Posterior cingulate gyrus (tissue), 11 donors: Measurements from ENCODE around the gene KIR2DL3.
"Not testable (repeated sequence)": the region's sequence is repeated elsewhere in the genome, so short reads cannot be mapped to it uniquely, and the experiment has no call there.

Experiments used
- DNase-seq, 10 donors: peaks; one replicate each; pipeline versions ENCODE4 v3.0.0 to v3.0.0-alpha.2; 2020 to 2021; ENCODE audit warnings: mixed read lengths in 3 of 10
- intact Hi-C: fragments of 100-400 bp; cut with DNase I; formaldehyde crosslinking; loops from one replicate; pipeline ENCODE4 v1.15.1; 2023

KIR2DL3 gene

GRCh38 chr19:54739587-54740497 is 1.5 kb downstream of the KIR2DL3 start:
- intact Hi-C loops = no loop called here
- DNase-seq = no peak

DNA sequence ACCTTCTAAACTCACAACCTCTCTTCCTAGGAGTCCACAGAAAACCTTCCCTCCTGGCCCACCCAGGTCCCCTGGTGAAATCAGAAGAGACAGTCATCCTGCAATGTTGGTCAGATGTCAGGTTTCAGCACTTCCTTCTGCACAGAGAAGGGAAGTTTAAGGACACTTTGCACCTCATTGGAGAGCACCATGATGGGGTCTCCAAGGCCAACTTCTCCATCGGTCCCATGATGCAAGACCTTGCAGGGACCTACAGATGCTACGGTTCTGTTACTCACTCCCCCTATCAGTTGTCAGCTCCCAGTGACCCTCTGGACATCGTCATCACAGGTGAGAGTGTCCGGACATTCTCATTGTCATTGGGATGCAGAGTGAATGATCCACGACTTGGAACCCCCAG is 3.6 kb downstream of the KIR2DL3 start:
- DNase-seq, intact Hi-C loops: not testable (repeated sequence)

DNA sequence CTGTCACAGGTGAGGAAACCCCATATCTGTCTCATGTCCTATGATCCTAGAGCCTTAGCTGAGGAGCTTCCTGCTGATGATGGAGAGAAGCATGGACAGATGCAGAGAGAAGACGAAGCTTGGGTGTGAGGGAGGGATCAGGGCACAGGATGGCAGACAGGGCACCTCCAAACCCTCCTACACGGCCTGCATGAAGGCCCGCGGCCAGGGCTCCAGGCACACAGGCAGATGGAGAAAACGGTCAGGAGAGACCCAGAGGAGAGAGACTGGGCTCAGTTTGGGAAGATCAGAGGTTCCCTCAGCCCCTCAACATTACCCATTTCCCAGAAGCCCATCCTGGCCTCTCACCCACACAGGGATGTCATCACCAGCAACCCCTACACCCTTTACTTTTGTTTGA is 5.8 kb downstream of the KIR2DL3 start:
- DNase-seq, intact Hi-C loops: not testable (repeated sequence)

DNA sequence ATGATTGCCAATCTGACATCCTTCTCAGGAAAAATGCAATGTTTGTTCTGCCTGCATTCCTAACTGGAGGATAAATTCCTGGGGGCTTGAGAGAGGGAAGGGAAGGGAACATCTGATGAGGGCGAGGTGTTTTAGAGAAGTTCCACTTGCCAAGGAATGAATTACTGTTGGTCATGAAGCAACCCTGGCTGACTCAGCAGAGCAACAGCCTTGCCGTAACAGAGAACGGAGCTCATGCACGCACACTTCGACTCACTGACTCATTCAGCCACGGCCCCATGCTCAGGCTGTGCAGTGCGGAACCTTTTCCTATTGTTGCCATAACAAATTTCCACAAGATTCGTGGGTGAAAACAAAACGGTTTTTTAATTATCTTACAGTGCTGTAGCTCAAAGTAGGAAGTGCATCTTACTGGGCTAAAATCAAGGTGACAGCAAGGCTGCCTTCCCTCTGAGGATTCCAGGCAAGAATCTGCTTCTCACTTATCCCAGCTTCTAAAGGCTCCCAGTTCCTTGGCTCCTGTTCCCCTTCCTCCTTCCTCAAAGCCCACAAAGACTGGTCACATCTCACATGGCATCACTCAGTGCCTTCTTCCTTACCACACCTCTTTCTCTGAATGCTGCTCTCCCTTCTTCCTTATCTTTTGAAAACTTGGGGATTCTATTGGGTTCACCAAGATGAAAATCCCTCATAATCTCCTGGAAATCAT is 9.5 kb downstream of the KIR2DL3 start:
- peak in 1 of 10 donors; percentile 8 for DNase-seq
- intact Hi-C loops = not testable (repeated sequence)

DNA sequence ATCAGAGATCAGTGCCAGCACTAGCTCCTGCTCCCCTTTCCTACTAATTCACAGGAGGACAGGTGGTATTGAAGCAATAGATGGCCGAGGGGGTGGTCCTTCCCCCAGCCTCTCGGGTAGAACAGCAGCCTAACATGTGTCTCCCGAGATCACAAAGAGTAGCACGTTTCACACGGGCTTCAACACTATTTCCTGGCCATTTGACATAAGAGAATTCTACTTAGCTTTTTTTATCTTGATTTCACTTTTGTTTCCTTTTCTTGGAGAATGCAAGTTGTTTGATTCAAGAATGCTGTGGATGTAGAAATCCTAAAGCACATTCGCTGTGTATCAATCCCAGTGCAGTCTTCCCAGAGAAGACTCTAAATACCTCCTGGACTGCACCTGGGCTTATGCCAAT is 12.0 kb downstream of the KIR2DL3 start:
- intact Hi-C loops, DNase-seq: not testable (repeated sequence)

DNA sequence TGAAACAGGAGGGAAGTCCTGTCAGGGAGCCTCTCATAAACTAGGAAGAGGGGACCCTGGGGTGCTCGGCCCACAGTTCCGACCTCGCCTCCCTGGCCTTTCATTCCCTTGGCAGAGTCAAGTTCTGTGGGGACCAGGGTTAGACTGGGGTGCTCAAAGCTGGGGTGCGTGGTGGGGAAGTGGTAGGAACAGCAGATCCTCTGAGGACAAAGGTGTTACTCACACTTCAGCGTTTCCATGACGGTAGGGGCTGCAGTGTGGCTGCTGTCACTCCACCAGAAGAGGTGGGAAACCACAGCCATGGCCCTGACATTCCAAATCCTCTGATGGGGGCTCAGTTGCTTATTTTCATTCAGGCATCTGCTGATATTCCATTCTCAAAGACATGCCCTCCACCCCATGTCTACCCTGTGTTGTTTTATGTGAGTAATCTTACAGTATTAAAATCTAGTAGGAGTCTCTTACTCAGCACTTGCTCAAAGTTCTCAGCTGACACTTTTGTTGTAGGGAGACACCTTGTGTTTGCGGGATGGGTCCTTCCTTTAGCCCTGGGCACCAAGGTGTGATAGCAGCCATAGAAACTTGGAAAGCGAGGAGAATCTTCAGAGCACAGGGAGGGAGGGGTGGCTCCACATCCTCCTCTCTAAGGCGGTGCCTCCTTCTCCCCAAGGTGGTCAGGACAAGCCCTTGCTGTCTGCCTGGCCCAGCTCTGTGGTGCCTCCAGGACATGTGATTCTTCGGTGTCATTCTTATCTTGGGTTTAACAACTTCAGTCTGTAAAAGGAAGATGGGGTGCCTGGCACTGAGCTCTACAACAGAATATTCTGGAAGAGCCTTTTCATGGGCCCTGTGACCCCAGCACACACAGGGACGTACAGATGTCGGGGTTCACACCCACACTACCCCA is 18.1 kb downstream of the KIR2DL3 start:
- intact Hi-C loops, DNase-seq: not testable (repeated sequence)

GRCh38 chr19:54758577-54758976 is 20.3 kb downstream of the KIR2DL3 start:
- intact Hi-C loops, DNase-seq: not testable (repeated sequence)

DNA sequence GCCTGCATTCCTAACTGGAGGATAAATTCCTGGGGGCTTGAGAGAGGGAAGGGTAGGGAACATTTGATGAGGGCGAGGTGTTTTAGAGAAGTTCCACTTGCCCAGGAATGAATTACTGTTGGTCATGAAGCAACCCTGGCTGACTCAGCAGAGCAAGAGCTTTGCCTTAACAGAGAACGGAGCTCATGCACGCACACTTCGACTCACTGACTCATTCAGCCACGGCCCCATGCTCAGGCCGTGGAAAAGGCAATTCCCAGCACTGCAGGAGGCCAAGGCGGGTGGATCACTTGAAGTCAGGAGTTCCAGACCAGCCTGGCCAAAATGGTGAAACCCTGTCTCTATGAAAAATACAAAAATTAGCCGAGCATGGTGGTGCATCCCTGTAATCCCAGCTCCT is 25.9 kb downstream of the KIR2DL3 start:
- intact Hi-C loops, DNase-seq: not testable (repeated sequence)

GRCh38 chr19:54766464-54766863 is 28.2 kb downstream of the KIR2DL3 start:
- DNase-seq, intact Hi-C loops: not testable (repeated sequence)

GRCh38 chr19:54769646-54770045 is 31.3 kb downstream of the KIR2DL3 start, which contains the start of gene KIR2DL1:
TSS of gene KIR2DL1 (plus strand) at chr19:54769793. CDS start at chr19:54769851, 58 bp downstream.
- DNase-seq, intact Hi-C loops: not testable (repeated sequence)

GRCh38 chr19:54770511-54770910 is 32.2 kb downstream of the KIR2DL3 start:
- intact Hi-C loops, DNase-seq: not testable (repeated sequence)

- intact Hi-C loops, DNase-seq: not testable (repeated sequence)
These were observed 33.0 kb downstream of the KIR2DL3 start for GRCh38 chr19:54771018-54771960.

DNA sequence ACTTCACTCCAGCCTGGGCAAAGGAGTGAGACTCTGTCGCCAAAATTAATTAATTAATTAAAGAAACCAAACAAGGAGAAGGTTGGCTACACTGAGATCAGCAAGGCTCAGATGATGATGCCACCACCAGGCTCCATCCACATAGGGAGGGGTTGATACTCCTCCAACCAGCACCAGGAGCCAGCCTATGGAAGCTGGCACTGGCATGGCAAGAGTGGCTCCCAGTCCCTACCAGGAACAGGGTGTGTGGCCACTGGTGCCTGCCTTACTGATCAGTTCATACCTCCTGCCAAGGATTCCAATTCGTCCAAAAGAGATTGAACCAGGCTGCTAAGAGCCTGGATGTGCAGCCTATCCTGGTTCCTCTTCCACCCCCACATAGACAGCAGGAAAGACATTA is 34.4 kb downstream of the KIR2DL3 start:
- intact Hi-C loops, DNase-seq: not testable (repeated sequence)

DNA sequence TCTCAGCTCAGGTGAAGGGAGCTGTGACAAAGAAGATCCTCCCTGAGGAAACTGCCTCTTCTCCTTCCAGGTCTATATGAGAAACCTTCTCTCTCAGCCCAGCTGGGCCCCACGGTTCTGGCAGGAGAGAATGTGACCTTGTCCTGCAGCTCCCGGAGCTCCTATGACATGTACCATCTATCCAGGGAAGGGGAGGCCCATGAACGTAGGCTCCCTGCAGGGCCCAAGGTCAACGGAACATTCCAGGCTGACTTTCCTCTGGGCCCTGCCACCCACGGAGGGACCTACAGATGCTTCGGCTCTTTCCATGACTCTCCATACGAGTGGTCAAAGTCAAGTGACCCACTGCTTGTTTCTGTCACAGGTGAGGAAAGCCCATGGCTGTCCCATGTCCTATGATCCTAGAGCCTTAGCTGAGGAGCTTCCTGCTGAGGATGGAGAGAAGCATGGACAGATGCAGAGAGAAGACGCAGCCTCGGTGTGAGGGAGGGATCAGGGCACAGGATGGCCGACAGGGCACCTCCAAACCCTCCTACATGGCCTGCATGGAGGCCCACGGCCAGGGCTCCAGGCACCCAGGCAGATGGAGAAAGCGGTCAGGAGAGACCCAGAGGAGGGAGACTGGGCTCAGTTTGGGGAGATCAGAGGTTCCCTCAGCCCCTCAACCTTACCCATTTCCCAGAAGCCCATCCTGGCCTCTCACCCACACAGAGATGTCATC is 36.9 kb downstream of the KIR2DL3 start:
- DNase-seq, intact Hi-C loops: not testable (repeated sequence)

GRCh38 chr19:54775830-54776229 is 37.5 kb downstream of the KIR2DL3 start:
- DNase-seq, intact Hi-C loops: not testable (repeated sequence)

- DNase-seq, intact Hi-C loops: not testable (repeated sequence)
These were observed 39.5 kb downstream of the KIR2DL3 start for GRCh38 chr19:54777851-54778250.

DNA sequence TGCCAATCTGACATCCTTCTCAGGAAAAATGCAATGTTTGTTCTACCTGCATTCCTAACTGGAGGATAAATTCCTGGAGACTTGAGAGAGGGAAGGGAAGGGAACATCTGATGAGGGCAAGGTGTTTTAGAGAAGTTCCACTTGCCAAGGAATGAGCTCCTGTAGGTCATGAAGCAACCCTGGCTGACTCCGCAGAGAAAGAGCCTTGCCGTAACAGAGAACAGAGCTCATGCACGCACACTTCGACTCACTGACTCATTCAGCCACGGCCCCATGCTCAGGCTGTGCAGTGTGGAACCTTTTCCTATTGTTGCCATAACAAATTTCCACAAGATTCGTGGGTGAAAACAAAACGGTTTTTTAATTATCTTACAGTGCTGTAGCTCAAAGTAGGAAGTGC is 40.6 kb downstream of the KIR2DL3 start:
- intact Hi-C loops, DNase-seq: not testable (repeated sequence)

DNA sequence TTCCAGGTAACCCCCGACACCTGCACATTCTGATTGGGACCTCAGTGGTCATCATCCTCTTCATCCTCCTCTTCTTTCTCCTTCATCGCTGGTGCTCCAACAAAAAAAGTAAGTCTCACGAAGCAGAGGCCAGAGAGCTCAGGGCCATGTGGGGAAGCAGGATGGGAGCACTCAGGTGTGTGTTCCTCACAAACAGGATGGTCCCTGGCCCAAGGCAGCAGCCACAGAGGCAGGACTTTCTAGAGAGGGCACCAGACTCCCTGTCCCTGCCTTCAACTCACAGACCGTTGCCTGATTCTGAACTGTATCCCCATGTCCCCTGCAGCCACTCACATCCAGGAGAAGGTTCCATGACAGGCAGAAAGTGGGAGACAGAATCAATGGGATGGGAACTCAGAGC is 44.6 kb downstream of the KIR2DL3 start:
- intact Hi-C loops, DNase-seq: not testable (repeated sequence)
